ENCODE results near the gene FAM163B.

FAM163B gene

DNA sequence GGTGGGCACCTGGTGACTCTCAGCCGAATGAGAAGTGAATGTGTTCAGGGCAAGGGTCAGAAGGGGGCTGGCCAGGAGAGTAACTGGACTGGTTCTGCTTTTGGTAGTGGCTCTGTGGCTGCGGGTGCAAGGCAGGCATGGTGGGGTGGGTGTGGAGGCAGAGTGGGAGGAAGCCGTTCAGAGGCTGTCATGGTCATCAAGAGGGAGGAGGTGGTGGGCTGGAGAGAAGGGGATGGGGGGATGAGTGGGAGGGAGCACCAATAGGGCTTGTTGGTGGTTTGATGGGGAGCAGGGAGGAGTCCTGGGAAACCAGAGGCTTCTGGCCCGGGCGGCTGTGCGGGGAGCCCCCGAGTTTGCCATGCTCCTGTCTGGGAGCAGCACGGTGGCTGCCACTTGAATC lies 13.3 kb downstream of the FAM163B start:
- no peak for DNase-seq

DNA sequence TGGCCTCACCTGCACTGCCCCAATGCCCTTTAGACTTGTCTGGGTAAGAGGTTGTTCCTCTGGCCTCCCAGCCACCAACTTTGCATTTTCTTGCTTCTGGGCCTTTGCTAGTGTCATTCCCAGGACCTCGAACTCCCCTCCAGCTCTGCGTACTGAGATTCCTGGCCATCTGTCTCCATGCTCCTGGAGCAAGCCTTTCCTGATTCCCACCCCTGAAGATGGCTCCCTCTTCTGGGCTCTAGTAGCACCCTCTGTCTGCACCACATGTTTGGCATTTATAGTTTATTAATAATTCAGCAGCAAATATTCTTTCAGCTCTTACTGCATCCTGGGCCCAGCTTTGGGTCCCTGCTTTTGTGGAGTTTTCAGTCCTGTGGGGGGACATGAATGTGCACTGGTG lies 14.9 kb downstream of the FAM163B start:
- DNase-seq = no peak

DNA sequence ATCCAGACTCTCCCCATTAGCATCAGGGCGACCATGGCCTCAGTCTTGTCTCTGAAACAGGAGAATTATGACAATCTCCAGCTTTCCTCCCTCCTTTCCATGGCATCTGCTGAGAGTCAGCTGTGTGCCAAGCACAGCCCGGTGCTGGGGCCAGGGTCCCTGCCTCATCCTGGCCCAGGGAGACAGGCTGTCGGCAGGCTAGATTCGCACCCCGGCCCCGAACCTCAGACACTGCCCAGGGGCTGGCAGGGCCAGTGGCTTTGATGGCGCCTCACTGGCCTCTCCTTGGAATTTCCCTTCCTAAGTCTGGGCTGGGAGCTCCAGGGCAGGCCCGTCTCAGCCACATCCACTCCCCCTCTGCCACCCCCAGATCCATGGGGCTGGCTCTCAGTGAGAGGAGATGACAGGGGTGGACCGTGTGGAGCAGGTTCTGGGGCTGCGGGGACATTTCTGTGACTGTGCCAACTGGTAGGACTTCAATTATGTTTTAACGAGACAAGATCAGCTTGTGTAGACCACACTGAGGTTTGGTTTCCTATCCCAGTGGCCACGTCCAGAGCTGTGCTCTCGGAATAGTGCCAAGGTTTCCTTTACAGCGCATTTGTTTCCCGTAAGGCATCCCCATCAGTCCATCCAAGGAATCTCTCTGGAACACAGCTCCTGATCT lies 15.5 kb downstream of the FAM163B start:
- no peak for DNase-seq

DNA sequence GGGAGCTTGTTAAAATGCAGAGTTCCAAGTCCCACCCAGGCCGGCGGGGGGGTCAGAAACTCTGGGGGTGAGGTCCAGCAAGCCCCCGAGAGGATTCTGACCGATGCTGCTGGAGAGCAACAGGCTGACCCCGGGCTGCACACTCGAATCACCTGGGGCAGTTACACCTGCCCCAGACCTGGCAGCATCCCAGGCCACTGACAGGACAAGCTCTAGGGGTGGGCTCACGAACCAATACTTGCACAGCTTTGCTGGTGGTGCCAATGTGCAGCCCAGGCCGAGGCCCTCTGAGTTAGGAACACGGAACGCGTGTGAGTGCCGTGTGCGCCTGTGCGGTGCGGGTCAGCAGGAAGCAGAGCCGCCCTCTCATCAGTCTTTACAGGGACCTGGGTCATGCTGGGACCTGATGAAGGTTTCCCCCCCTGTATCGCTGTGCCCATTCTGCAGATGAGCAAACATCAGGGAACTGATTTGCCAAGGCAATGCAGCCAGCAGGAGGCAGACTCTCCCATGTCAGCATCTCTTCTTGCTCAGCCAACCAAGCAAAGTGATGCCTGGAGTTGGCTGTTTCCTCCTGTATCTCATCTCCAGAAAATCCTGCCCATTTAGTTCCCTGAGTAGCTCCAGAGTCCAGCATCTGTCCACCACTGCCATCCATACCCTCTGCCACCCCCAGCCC lies 16.3 kb downstream of the FAM163B start:
- DNase-seq = peak; percentile 17

DNA sequence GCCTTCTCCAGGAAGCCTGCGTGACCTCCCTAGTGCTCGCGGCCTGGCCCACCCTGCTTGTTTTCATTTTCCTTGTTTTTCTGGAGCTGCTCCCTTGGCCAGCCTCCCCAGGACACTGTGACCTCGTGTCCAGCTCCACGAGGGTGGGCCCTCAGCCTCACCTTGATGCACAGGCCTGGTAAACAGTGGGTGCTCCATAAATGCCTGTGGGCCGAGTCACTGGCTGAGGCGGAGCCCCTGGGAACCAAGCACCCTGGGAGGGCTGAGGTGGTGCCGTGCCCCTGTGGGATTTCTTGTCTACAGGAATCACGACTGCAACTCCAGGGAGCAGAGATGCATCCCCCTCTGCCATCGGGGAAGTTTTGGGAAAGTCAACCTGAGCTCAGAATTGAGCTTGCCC lies 17.2 kb downstream of the FAM163B start:
- DNase-seq = no peak

DNA sequence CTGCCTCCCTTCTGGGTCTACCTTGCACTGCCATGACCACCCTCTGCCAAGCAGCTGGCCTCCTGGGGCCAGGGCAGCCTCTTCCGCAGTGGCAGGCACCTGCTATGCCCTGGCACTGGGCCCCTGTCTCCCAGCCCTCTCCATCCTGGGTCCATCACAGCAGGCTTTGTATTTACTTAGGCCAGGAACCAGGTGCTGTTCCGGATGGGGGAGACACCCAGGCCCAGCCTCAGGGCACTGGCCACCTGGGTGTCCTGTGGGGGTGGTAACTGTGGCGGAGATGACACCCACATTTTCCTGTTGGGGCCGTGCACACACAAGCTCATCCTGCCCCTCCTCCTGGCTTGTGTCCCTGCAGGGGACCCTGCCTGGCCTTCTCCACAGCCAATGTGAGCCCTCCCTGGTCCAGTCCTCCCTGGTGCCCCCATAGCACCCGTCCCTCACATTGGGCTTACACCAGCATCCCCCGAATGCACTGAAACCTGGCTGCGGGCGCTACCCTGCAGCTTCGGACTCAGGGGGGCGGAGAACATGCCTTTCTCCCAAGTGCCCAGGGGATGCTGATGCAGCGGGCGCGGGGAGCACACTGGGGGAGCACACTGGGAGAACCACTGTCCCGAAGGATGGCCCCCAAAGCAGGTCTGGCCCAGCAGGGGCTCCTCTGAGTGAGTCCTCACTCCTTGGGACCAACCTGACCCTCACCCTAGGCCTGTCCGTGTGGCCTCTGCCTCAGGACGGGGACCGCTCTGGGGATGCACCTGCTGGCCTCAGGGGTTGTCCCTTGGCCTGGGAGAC lies 17.9 kb downstream of the FAM163B start:
- DNase-seq = no peak

DNA sequence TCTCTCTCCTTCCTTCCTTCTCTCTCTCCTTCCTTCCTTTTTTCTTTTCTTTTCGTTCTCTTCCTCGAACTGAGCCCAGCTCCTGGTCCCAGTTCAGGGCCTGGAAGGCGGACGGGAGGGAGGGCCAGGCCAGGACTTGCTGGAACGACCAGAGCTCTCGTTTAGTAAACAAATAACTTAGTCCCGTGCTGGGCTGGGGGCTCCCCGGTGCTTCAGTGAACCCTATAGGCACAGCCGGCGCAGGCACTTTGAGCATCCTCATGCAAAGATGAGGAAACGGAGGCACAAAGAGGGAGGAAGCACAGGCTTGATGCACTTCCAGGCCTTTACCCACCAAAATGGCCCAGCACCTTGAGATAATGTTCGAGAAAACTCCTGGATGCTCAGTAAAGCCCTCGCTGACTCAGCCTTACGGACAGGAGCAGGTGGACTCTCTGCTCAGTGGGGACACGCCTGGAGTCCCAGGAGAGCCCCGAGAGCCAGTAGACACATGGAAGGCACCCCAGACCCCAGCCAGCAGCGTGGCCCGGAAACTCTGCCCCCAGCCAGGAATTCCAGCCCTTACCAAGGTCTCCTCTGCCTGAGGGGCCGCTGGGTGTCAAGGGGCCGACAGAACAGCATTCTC lies 18.8 kb downstream of the FAM163B start:
- DNase-seq = no peak

DNA sequence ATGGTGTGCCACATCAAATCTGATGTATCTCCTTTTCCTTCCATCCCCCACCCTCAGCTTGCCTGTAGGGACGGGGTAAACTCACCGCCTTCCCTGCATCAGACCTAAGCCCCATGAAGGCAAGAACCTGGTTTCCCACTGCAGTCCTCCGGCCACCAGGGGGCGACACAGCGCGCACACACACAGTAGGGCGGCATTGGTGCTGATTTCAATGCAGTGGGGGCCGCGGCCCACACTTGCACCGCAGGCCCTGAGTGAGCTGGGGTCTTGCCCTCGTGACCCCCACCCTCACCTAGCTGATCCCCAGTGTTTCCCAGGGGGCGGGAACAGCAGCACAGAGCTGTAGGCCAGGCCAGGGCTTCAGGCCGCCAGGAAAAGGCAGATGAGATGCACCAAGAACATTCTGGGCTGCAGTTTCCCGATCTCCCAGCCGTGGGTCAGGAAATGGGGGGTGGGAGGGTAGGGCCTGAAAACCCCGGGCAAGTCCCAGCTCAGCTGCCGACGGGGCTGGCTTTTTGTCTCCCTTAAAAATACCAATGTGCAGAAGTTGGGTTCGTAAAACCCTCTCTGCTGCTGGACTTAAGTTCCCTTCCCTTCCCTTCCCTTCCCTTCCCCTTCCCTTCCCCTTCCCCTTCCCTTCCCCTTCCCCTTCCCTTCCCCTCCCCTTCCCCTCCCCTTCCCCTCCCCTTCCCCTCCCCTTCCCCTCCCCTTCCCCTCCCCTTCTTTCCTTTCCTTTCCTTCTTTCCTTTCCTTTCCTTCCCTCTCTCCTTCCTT lies 19.5 kb downstream of the FAM163B start:
- DNase-seq = no peak

DNA sequence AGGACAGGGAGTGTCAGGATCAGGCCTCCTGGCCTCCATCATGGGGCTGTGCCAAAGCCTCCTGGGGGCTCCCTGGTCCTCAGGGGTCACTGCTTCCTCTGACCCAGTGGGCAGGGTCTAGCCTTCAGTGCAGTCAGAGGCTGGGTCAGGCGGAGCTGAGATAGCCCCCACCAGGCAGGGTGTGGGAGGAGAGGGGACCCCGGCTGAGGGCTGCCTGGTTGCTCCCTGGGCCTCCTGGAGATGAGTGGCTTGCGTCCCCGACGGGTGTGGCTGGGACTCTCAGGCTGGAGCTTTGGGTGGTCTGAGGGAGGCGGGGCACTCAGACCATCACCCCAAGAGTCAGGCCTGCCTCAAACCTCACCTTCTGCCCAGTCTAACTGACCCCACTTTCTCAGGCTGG lies 21.7 kb downstream of the FAM163B start:
- DNase-seq = no peak

DNA sequence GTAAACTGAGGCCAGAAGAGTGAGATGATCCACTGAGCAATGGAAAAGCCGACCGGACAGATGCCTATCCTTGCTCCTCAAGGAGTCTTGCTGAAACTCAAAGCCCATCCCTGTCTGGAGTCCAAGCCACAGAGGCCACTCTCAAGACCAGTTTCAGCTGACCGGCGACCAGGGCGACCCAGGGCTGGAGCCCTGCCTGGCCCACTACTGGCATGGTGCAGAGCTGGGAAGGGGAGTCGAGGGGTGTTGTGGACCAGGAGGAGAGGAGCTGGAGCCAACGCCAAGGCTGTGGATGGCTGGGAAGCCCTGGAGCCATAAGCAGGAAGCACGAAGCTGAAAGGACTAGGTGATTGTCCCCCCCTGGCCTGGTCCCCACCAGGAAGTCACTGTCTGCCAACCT lies 22.1 kb downstream of the FAM163B start:
- DNase-seq = no peak

DNA sequence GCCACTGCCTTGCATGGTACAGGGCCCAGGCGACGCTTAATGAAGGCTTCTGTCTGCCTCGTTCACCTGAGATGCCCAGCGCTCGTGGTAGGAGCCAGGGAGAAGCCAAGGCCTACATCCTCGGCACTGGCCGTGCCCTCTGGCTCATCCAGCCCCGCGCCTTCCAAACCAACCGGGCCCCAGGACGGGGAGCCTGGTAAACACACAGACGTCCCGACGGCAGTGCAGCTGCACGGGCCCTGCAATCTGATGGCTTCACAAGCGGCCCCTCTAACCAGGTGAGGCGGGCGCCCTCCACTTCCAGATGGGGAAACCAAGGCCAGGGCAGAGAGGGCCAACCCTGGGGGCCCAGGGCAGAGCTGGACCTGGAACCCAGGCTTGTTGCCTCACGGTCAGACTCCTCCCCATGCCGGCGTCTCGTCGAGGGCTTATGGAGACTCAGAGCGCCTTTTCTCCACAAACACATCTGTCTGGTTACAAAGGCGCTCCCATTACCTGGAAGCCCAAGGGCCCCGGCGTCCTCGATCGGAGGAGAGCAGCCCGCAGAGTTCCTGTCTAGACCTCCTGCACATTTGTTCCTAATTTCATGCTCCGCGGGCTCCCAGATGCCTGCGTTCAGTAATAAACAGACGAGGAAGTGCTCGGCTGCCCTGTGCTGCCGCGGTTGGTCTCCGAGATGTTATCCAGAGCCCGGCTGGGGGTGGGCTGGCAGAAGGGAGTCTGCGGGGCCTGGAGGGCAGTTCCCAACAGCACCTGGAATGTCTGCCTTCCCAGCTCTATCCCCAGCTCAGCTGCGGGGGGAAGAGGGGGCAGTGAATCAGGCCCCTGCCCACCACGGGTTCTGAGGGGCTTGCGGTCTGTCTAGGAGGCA lies 23.5 kb downstream of the FAM163B start:
- peak; percentile 61 for DNase-seq

DNA sequence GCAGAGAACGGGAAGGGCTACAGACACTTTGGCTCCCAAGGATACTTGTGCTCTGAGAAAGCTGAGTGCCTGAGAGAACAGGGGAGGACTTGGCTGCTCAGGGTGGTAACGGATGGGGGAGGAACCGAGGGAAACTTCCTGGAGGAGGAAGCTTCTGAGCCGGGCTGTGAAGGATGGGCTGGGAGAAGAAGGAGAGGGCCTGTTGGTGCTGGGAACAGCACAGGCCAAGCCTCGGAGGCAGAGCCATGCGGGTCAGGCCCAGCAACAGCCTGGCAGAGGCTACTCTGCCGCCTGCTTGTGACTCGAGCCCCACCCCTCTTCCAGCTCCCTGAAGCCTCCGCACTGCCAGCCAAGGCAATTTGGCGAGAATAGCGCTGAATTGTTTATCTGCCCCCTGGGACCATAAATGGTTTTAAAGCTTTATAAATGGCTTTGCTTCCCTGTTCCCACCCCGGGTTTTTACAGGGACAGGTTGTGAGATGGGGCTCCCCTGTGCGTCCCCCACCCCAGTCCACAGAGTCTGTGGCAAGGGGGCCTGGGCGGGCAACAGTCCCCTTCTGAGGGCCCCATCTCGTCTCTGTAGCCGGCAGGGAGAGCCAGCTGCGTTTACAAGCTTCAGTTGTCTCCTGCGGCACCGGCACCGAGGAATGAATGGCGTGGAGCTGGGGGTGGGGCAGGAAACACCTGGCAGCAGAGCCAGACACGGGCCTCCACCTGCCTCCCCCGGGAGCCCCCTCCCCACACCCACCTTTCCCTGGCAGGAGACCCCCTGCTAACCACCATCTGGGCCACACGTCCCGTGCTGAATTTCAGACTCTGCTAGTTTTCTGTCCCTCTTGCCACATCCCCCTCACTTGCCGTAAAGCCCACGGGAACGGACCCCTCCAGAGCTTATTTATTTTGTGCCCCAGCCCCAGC lies 24.4 kb downstream of the FAM163B start:
- peak; percentile 70 for DNase-seq

DNA sequence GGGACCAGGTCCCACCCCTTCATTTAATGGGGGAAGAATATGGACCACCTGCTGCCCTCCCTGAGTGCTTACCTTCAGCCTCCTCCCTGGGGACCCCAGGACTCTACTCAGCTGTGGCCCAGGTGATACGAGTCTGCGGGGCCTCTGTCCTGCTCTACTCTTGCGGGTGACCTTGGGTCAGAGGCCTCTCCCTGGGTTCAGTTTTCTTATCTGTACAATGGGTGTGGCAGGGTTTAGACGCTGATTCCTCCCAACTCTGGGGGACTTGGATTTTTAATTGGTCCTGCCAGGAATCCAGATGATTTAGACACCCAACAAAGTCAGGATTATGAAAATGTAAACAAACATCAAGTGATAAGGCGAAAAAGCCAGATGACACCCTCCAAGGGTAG lies 25.0 kb downstream of the FAM163B start:
- no peak for DNase-seq

DNA sequence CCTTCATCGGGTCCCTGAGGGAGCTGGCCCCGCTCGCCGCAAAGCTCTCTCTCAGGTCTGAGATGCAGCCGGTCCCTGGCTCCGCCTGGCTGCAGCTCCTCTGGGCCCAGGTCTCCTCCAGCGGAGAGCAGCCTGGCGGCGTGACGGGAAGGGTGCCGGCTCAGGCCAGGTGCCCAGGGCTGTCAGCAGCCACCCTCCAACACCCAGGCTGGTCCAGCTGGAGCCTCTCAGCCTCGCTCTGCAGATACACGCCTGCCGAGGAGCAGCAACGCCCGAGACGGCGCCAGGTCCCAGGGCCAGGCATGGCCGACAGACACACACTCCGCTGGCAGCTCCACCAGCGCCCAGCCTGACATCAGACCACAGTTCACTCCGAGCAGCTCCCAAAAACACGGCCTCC lies 25.6 kb downstream of the FAM163B start:
- no peak for DNase-seq

DNA sequence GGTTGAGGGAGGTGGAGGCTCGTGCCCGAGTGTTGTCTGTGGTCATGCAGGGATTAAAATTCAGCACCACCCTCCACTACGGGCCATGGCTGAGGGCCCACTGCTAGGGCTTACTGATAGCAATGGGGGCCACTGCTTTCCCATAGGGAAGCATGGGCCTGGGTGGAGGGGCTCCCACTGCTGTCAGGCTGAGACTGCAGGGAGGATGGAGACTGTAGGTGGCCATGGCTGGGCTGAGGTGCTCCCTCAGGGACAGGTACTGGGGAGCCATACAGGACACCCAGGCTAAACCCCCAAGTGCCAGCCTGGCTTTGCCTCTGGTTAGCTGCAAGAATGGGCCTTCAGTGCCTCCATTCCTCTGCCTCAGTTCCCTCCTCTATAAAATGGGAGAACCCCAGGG lies 26.1 kb downstream of the FAM163B start:
- no peak for DNase-seq

DNA sequence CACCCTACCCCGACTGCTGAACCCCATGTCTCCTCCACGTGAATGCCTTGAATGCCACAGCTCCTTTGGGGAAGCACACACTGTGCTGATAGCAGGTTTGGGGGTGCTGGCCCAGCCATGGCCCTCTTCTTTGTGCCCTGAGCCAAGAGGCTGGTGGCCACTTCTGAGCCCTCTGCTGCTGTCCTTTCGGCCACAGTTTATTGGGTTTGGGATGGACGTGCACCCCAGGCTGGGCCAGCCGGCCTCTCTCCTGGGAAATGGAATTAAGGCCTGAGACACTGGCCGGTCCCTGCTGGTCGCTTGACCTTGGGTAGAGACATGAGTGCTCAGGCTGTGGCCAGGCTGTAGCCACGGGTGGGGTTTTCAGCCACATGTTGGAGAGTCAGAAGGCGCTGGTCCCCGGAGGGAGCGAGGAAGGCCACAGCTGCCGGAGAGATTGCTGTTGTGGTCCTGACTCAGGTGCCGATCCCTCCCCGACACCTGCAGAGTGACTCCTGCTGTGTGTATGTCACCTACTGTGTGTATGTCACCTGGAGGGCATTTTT lies 26.6 kb downstream of the FAM163B start:
- DNase-seq = no peak

DNA sequence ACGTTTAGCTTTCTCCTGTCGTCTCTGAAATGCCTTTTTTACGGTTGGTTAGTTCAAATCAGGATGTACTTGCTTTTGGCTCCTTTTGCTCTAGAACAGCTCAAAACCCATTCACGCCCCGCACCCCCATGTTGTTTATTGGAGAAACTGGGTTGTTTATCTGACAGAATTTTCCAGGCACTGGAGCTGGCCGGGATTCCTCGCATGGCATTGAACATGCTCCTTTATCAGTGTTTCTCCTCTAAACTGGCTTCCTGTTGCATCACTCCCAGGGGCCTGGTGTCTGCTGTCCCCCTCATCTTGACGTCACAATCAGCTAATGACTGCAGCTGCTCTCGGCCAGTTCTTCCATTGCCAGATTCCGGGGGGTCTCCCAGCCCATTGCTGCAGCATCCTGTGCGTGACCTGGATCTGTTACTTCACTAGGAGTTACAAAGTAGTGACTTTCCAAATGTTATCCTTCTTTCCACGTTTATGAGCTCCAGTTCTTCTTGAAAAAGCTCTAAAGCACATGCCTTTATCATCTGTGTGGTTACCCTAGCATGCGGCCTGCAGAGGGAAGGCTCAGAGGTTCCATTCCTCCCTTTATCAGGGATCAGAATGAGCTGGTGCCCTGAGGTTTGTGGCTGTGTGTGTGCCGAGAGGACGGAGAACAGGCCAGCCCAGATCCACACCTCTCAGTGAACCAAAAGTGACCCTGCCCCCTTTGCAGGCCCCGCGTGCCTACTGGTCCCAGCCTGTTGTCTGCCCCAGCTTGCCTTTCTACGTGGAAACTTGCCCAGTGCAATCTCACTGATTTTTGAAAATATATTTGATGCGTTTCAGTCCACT lies 27.5 kb downstream of the FAM163B start:
- DNase-seq = no peak

DNA sequence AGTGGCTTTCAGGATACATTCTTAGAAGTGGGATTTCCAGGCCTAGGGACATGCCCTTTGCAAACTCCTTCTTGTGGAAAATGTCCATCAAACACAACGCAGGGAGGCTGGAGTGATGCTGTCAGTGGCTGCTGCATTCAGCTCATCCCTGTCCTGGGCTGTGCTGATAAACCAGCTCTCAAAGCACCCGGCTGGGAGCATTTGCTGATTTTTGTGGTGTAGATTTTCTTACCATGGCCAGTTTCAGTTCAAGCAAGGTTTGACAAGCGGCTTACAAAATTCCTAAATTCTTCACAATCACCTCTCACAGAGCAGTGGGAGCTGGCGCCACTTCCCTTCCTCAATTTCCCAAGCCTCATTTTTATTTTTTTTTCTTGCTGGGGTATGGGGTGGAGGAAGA lies 28.2 kb downstream of the FAM163B start:
- peak; percentile 47 for DNase-seq

DNA sequence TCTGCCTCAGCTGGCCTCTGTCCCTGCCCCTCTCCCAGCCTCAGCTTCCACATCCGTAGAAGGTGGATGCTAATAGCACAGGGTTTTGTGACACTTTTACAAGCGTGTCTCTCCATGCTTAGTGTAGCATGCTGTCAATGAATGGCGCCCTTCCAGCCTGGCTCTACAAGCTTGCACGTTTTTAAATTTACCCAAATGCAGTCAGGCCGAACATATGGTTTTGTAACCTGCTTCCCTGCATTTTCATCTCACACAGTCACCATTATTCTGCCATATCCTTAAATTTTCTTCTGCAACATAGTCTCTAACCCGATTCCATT lies 28.8 kb downstream of the FAM163B start:
- DNase-seq = peak; percentile 74

Measured in NCI-H1694 treated with DMSO at 0.1 percent for 48 hours (cell line).